A673 (cell line): ENCODE results near the gene KHK.

Source experiments
- CTCF ChIP-seq: fragments of 300-800, 200-600 bp; sonication (generic); conservative IDR thresholded peaks from 2 replicates; pipeline ENCODE4 v1.5.1; 2017; ENCODE audit warnings: low read depth, mild to moderate bottlenecking, antibody characterized with exemption, low read length, moderate library complexity, mixed read lengths
- EZH2 ChIP-seq: fragments of 200-600 bp; sonication (generic); IDR thresholded peaks from 2 replicates; pipeline ENCODE4 v1.6.1; 2017; ENCODE audit warnings: borderline replicate concordance, low read depth, mild to moderate bottlenecking, mixed read lengths, antibody characterized with exemption, low read length; ENCODE audit not compliant: poor library complexity, severe bottlenecking

DNA sequence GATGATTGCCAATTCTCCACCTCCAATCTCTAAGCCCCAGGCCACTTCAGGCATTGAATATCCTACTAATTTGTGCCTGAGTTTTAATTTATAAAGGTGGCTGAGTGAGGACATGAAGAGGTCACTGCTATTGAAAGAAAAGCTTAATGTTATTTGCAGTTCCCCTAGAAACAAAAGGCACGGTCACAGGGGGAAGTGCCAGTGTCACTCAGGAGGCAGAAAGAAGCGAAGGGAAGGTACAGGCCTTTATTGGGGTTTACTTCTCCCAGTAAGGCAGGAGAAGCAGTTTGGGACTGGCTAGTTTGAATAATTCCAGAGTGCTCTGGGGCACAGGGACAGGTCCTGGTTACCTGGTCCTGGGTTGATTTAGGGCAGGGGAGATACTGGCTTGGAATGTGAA lies 35.3 kb downstream of the KHK start:
- TF ChIP-seq CTCF: no peak
- no peak for TF ChIP-seq EZH2
